LHCN-M2 (cell line): ENCODE measurements around the gene BMERB1. TPM values are rescaled to one million over a fixed set of nuclear protein-coding genes. Genes with fewer than 3 reads are reported as not detected.
"Not testable (repeated sequence)": the region's sequence is repeated elsewhere in the genome, so short reads cannot be mapped to it uniquely, and the experiment has no call there.

Experiments used
- DNase-seq: peaks from one replicate; pipeline ENCODE4 v3.0.0-alpha.2; 2012; ENCODE audit warnings: low read depth
- total RNA-seq: library from RNA; depleted of rRNA; stranded (reverse); fragments of >200 nt; gene quantifications from 2 replicates; pipeline ENCODE4 v1.2.3, GENCODE V29; 2014

BMERB1 gene
- total RNA-seq, 1 experiment from 2014 or later, result 36.1 TPM

GRCh38 chr16:15592324-15592723 lies 157.9 kb downstream of the BMERB1 start:
- no peak for DNase-seq

GRCh38 chr16:15593235-15593634 lies 158.8 kb downstream of the BMERB1 start:
- no peak for DNase-seq

- DNase-seq, result no peak
These were observed 160.4 kb downstream of the BMERB1 start for GRCh38 chr16:15594711-15595320.

GRCh38 chr16:15597135-15597534 lies 162.7 kb downstream of the BMERB1 start:
- no peak for DNase-seq

- peak; percentile 35 for DNase-seq
These were observed 163.6 kb downstream of the BMERB1 start for GRCh38 chr16:15597822-15598647.

GRCh38 chr16:15598648-15599190 lies 164.3 kb downstream of the BMERB1 start:
- no peak for DNase-seq

GRCh38 chr16:15599303-15600070 lies 165.1 kb downstream of the BMERB1 start:
- no peak for DNase-seq

GRCh38 chr16:15601212-15601879 lies 167.0 kb downstream of the BMERB1 start:
- no peak for DNase-seq

GRCh38 chr16:15602285-15603044 lies 168.1 kb downstream of the BMERB1 start:
- no peak for DNase-seq

- no peak for DNase-seq
These were observed 170.4 kb downstream of the BMERB1 start for GRCh38 chr16:15604460-15605440.

GRCh38 chr16:15605839-15606517 lies 171.6 kb downstream of the BMERB1 start:
- no peak for DNase-seq

- no peak for DNase-seq
These were observed 172.3 kb downstream of the BMERB1 start for GRCh38 chr16:15606518-15607220.

- not testable (repeated sequence) for DNase-seq
These were observed 172.9 kb downstream of the BMERB1 start for GRCh38 chr16:15607221-15607699.

GRCh38 chr16:15607700-15608396 lies 173.5 kb downstream of the BMERB1 start:
- peak; percentile 74 for DNase-seq

- peak; percentile 26 for DNase-seq
These were observed 174.3 kb downstream of the BMERB1 start for GRCh38 chr16:15608398-15609285.

GRCh38 chr16:15609286-15609649 lies 174.9 kb downstream of the BMERB1 start:
- no peak for DNase-seq
